Nephron (organoid): ENCODE data around the gene RTBDN.
A peak's percentile ranks its signal among the peaks of the same experiment; 100 is the strongest.

Source experiments
- H3K27ac Mint-ChIP-seq, 3 experiments: 2 replicates each; pipeline ENCODE4 v1.8.0; 2020; ENCODE audit warnings: mixed read lengths in 3 of 3, mild to moderate bottlenecking in 2 of 3, moderate library complexity in 1 of 3
- H3K27me3 Mint-ChIP-seq: 2 replicates; pipeline ENCODE4 v1.8.0; 2021; ENCODE audit warnings: low read depth, mild to moderate bottlenecking, moderate library complexity, mixed read lengths
- H3K36me3 Mint-ChIP-seq: 2 replicates; pipeline ENCODE4 v1.8.0; 2020; ENCODE audit warnings: low read depth, mixed read lengths
- H3K4me1 Mint-ChIP-seq: 2 replicates; pipeline ENCODE4 v1.8.0; 2020; ENCODE audit warnings: mixed read lengths
- H3K4me3 Mint-ChIP-seq, 3 experiments: 2 replicates each; pipeline ENCODE4 v1.8.0; 2020; ENCODE audit warnings: mild to moderate bottlenecking in 3 of 3, mixed read lengths in 3 of 3, moderate library complexity in 2 of 3
- H3K9me3 Mint-ChIP-seq: 2 replicates; pipeline ENCODE4 v1.8.0; 2020; ENCODE audit warnings: mixed read lengths
- CTCF ChIP-seq, 3 experiments: fragments of 200-600 bp; sonication (generic); IDR thresholded peaks; one replicate each; pipeline ENCODE4 v1.5.0; 2021; ENCODE audit warnings: antibody characterized with exemption in 3 of 3; ENCODE audit not compliant: unreplicated experiment in 3 of 3

The RTBDN gene

GRCh38 chr19:12777217-12778016, 57.0 kb downstream of the RTBDN start:
- no peaks in the 10 kb centered on the region for H3K9me3 Mint-ChIP-seq
- H3K36me3 Mint-ChIP-seq, result no peaks in the 10 kb centered on the region
- peak overlapping the region; percentile 99 to 100 (median 99) for H3K27ac Mint-ChIP-seq
- H3K27me3 Mint-ChIP-seq, result no peaks in the 10 kb centered on the region
- TF ChIP-seq CTCF (IDR thresholded peaks at IDR 0.05; ENCODE audit: unreplicated experiment in 3 of 3), result peak; percentile 96 to 99 (median 96)
- peak overlapping the region; percentile 86 to 91 (median 88) for H3K4me3 Mint-ChIP-seq
- H3K4me1 Mint-ChIP-seq, result peaks cover 33% of the 10 kb centered on the region
